A673 (cell line): ENCODE measurements around the gene TARBP1.

Source experiments
- EZH2 ChIP-seq: fragments of 200-600 bp; sonication (generic); IDR thresholded peaks from 2 replicates; pipeline ENCODE4 v1.6.1; 2017; ENCODE audit warnings: borderline replicate concordance, low read depth, mild to moderate bottlenecking, mixed read lengths, antibody characterized with exemption, low read length; ENCODE audit not compliant: poor library complexity, severe bottlenecking
- TF ChIP-seq, protein P1 (sequence below): fragments of 300-800, 200-600 bp; sonication (generic); conservative IDR thresholded peaks from 2 replicates; pipeline ENCODE4 v1.5.1; 2017; ENCODE audit warnings: low read depth, mild to moderate bottlenecking, antibody characterized with exemption, low read length, moderate library complexity, mixed read lengths

DNA sequence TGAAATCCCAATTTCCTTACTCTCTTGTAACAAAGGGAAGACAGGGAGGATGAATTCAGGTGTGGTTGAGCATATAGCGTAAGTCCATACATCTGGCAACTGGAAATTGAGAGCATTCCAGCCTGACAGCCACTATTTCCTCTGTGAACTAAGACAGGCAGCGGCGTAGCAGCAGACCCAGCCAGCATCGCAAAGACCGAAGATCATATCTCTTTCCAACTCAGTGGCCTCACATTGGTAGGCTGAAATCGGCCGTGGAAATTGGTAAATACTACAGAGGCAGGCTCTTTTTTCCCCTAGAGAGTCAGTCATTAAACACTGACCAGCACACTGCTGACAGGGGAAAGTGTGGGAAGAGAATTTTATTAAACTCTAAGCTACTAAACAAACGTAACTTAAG is 43.4 kb downstream of the TARBP1 start:
- TF ChIP-seq, protein P1, sequence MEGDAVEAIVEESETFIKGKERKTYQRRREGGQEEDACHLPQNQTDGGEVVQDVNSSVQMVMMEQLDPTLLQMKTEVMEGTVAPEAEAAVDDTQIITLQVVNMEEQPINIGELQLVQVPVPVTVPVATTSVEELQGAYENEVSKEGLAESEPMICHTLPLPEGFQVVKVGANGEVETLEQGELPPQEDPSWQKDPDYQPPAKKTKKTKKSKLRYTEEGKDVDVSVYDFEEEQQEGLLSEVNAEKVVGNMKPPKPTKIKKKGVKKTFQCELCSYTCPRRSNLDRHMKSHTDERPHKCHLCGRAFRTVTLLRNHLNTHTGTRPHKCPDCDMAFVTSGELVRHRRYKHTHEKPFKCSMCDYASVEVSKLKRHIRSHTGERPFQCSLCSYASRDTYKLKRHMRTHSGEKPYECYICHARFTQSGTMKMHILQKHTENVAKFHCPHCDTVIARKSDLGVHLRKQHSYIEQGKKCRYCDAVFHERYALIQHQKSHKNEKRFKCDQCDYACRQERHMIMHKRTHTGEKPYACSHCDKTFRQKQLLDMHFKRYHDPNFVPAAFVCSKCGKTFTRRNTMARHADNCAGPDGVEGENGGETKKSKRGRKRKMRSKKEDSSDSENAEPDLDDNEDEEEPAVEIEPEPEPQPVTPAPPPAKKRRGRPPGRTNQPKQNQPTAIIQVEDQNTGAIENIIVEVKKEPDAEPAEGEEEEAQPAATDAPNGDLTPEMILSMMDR, result no peak
- TF ChIP-seq EZH2, result no peak
